Lung microvascular endothelial cell (primary cell): ENCODE data around the gene P3H2. TPM values are rescaled to one million over a fixed set of nuclear protein-coding genes. Genes with fewer than 3 reads are reported as not detected.
A peak's percentile ranks its signal among the peaks of the same experiment; 100 is the strongest.

ENCODE experiments used
- DNase-seq, 2 donors: peaks; one replicate each; pipeline versions ENCODE4 v3.0.0 to v3.0.0-alpha.2; 2010; ENCODE audit warnings: low read depth in 2 of 2
- total RNA-seq: library from RNA; depleted of rRNA; stranded (reverse); fragments of >200 nt; gene quantifications from 2 replicates; pipeline ENCODE4 v1.2.1, GENCODE V29; 2014

P3H2 gene
- total RNA-seq, 1 donor from 2014 or later = 3.2 TPM

DNA sequence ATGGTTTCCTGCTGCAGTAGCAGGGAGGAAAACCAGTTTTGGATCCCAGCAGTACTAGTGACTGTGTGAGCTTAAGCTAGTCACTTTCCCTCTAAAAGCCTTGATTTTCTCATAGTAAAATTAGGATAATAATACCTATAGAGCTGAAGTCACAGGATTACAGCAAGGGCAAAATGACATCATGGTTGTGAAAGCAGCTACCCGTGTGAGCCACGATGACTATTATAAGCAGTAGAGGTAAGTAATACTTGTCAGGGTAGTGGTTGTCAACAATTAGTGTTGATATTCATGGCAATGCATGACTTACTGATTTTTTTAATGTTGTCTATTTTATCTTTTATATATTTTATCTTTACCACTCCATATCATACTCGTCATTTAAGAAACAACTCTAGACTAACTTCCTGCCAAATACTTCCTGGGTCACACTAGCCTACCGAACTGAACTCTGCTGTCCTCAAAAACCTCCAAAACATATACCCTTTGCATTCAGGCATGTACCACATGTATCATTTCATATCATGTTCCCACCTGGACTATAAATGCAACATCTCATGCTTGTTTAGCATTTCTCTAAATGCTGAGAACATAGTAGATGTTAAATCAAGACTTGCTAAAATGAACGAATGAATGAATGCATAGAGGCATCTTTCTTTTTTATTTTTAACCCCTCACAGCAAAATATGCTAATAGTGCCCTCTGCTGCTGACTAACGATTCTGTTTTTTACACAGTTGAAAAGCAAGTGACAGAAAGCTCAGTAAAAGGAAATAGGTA is 172.6 kb downstream of the P3H2 start:
- DNase-seq = peak; percentile 49 to 53

GRCh38 chr3:189947068-189947467 is 173.6 kb downstream of the P3H2 start:
- no peak for DNase-seq

- no peak for DNase-seq
Measured at GRCh38 chr3:189945935-189946709, 174.6 kb downstream of the P3H2 start.

GRCh38 chr3:189944285-189945145 is 176.2 kb downstream of the P3H2 start:
- DNase-seq = peak; percentile 7 to 67

DNA sequence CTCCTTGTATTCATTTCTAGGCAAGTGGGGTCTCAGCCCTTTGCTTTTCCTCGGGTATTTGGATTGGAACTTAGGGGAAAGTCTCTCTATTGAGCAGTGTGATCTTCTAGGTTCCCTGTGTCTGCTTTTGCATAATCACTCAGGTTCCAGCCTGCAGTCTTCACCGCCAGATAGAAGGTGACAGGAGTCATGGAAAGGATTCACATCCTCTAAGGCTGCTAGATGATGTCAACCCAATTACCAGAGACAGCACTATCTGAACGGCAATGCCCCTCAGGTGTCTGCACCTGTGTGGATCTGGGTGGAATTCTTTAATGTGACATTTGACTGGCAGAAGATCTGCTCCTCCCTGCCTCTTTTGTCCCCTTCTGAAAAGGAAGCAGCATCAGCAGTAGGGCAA is 177.7 kb downstream of the P3H2 start:
- DNase-seq = no peak

GRCh38 chr3:189941679-189942078 is 179.0 kb downstream of the P3H2 start:
- peak; percentile 9 to 64 for DNase-seq

GRCh38 chr3:189941125-189941524 is 179.6 kb downstream of the P3H2 start:
- DNase-seq = no peak

DNA sequence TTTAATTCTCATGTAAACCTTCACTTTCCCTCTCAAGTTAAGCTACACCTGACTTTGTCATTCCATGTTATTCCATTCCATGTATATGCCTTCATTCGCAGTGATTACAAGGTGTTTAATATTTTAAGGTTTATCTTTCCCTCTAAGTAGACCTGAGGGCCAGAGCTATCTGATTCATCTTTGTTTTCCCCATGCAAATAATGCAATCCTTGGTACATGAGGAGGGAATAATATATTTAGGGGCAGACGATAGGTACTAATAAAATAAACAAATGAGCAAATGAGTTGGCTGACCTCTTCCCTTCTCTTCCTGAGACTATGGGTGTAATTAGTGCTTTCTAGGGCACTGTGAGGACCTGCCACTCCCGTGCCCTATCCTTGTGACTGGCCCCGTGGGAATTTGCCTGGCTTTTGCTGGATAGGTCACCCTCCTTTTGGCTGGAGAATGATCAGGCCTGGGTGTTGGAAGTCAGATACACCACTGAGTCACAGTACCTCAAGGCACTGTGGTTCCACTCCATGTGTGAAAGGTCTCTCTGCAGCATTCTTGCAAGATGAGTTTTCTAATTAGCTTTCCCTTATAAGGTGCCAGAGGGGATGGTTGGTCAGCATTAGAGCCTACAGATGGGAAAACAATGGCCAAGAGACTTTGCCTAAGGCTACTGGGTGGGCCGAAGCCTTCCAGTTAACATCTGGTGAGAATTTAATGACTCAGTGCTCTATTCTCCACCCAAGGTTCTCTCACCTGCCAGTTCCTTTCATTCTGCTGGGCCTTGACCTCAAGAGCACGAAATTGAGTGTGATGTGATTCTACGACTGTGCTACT is 183.2 kb downstream of the P3H2 start:
- peak in 1 of 2 donors; percentile 97 for DNase-seq

DNA sequence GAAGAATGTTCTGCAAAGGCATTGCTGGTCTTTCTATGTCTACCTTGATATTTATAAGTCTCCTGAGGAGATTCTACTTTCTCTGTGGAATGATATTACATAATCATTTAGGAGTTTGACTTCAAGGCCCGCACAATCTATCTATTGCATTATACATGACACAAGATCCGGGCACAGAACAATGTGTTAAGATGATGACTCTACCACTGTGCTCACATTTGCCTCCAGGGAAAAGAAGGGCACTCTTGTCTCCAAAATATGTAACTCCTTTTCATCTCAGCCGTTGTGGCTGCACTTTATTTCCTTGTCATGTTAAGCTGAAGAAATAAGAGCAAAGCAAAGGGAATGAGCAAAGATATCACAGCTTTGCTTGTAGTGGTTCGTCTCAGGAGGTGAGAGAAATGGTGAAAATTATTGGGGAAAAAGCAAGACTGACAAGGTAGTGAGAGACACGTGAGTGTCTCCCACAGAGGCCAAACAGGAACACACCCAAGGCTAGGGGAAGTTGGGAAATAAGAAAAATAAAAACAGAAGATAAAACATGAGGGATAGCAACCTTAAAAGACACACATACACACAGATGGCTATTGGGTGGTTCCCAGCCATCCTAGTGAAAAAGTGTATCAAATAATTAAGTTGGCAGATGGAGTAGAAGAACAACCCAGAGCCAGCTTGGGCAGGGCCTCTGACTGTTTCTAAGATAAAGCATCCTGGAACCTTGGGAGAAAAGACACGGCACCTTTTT is 184.3 kb downstream of the P3H2 start:
- no peak for DNase-seq

- DNase-seq = no peak
Measured at GRCh38 chr3:189927975-189928895, 192.5 kb downstream of the P3H2 start.

GRCh38 chr3:189921770-189922169 is 198.9 kb downstream of the P3H2 start:
- DNase-seq = no peak

DNA sequence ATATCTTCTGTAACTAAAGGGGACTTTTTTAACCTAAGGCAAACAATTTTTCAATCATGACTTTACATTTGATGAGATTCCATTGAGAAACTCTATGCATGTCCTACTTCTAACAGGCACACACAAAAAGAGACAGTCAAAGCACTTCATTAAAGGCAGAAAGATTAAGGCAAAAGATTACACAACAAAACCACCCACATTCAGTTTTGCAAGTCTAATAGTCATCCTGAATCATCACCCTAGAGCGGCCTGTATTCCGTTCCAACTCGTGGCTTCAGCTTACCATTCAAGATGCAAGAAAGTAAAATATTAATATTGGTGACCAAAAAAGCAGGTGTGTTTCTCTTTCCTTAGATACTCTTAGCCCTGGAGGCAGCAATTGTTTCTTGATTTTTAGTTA is 205.9 kb downstream of the P3H2 start:
- peak in 1 of 2 donors; percentile 85 for DNase-seq

DNA sequence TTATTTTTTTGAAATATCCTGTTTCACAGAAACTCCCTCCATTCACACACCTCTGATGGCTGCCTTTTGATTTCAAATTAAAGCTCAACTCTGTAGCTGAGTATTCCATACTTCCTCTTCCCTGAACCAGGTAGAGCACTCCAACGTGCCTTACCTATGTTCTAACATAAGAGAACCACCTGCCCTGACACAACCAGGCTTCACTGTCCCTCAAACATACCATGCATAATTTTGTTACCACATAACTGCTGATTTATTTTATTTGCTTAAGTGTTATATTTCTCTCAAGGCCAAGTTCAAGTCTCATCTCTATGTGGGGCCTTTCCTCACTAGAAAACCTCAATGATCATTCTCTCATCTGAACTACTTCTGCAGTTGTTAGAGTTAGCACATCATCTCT is 209.7 kb downstream of the P3H2 start:
- DNase-seq = no peak

DNA sequence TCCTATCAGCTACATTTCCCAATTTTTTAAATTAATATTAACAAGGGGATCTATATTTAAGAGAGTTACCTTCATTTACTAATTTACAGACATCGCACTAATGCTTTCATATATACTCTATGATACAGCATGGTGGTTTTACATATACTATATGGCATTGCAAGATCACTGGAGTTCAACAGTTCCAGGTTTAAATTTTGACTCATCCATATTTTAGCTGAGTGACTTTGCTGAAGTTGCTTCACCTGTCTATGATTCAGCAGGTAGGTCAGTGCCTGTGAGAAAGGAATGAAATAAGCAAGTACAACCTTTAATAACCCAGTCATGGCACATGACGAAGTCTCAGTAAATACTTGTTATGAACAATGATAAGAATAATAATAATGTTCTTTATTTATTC is 211.1 kb downstream of the P3H2 start:
- DNase-seq = no peak

DNA sequence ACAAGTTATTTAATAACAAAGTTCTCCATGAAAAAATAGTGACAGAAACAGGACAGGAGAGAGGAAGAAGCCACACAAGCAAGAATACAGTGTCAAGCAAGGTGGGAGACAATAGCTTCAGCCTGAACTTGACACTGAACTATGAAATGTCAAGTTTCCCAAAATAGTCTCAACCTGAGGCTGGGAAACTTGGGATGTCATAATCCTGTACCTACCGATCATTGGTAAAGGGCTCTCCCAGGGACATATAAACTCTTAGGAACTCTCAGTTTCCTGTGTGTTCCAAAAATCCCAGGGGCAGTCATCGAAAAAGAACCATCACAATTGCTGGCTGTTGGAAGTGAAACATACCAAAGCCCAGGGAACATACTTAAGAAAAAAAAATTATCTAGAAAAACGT is 211.6 kb downstream of the P3H2 start:
- DNase-seq = no peak

- peak; percentile 9 to 89 for DNase-seq
Measured at GRCh38 chr3:189908646-189909045, 212.1 kb downstream of the P3H2 start.

- DNase-seq = no peak
Measured at GRCh38 chr3:189907803-189908202, 212.9 kb downstream of the P3H2 start.
